Measurements from ENCODE around the gene ITIH3.

- TF ChIP-seq GATA3 (IDR thresholded peaks at IDR 0.05; ENCODE audit: low read depth, low read length): no peak
- no peak for TF ChIP-seq GATA2 (IDR thresholded peaks at IDR 0.05; ENCODE audit: low read depth, low read length)
These were observed 38.6 kb downstream of the ITIH3 start for GRCh38 chr3:52833202-52833601.

Data from SH-SY5Y (cell line).